Measurements from ENCODE around the gene SLC7A1.
"Not testable (repeated sequence)": the region's sequence is repeated elsewhere in the genome, so short reads cannot be mapped to it uniquely, and the experiment has no call there.

The SLC7A1 gene

DNA sequence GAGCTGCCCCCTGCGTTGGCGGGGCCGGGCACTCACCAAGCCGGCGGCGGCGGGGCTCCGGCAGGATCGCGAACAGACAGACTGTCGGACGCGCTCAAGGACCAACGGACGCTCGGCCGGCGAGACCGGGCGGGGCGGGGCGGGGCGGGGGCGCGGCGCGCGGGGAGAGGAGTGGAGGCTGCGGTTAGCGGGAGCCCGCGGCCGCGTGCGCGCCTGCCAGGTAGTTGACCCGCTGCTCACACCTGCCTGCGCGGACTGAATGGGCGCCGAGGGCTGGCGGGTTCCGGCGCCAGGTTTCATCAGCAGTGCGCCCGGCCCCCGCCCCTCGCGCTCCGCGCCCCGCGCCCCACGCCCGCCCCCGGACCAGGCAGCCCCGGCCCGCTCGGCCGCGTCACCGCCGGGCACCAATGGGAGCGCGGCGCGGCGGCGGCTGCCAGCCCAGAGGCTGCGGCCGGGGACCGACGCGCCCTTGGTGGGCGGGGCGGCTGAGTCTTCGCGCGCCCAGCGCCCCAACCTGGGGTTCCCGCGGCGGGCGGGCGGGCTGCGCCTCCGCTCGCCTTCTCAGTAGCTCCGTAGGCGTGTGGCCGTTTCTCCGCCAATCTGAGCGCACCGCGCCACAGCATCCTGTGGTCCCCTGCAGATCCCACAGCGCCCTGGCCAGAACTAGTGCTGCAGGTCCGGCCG, at the start of gene SLC7A1:
SLC7A1 (minus strand) TSS at position 309 of the 684 bp plus-strand sequence. CDS start 59,500 bp downstream, outside the sequence.
- no peaks in the 10 kb centered on the region for H3K9me3 Mint-ChIP-seq
- H3K27me3 Mint-ChIP-seq: peaks cover 12% of the 10 kb centered on the region
- H3K4me1 Mint-ChIP-seq: peaks cover 46% of the 10 kb centered on the region
- peak within 1 kb of the TSS; percentile 95 to 99 for H3K27ac Mint-ChIP-seq
- peak; percentile 89 to 92 for DNase-seq
- peak within 1 kb of the TSS; percentile 90 to 93 for H3K4me3 Mint-ChIP-seq
- ATAC-seq: peak; percentile 89

DNA sequence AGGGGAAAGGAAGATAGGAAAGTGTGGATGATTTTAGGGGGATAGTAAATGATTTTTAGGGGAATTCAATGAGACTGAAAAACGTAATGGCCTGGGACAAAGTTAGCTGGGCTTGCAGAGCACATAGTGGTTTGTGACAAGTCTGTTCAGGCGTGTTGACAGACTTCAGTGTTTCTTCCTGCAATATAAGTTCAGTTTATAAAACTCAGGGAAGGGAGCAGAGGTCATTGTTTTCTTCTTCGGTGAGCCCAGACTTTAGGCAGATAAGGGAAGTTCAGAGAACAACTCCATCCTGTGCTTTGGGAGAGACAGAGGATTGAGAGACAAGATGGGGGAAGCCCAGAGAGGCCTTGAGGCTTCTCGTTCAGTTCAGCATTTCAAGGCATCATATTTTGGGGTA, 45.2 kb upstream of the SLC7A1 start:
- peaks cover 11% of the 10 kb centered on the region for H3K27me3 Mint-ChIP-seq
- no peak overlapping the region for H3K27ac Mint-ChIP-seq
- DNase-seq: no peak
- H3K4me1 Mint-ChIP-seq: no peaks in the 10 kb centered on the region
- H3K9me3 Mint-ChIP-seq: peaks cover 0 to 9% of the 10 kb centered on the region in 2 donors
- H3K4me3 Mint-ChIP-seq: no peak overlapping the region
- ATAC-seq: no peak

DNA sequence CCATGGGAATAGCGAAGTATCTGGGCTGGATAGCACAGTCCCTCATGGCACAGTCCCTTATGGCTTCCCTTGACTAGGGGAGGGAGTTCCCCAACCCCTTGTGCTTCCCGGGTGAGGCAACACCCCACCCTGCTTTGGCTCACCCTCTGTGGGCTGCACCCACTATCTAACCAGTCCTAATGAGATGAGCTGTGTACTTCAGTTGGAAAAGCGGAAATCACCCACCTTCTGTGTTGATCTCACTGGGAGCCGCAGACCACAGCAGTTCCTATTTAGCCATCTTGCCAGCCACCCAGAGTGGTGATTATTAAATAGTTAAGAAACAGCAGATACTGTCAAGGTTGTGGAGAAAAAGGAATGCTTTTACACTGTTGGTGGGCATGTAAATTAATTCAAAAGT, 41.3 kb upstream of the SLC7A1 start:
- Mint-ChIP-seq H3K27me3 (peaks cover 47% of the 10 kb centered on the region), H3K9me3 (peaks cover 0 to 16% of the 10 kb centered on the region in 2 donors)
- not testable (repeated sequence) for ATAC-seq

DNA sequence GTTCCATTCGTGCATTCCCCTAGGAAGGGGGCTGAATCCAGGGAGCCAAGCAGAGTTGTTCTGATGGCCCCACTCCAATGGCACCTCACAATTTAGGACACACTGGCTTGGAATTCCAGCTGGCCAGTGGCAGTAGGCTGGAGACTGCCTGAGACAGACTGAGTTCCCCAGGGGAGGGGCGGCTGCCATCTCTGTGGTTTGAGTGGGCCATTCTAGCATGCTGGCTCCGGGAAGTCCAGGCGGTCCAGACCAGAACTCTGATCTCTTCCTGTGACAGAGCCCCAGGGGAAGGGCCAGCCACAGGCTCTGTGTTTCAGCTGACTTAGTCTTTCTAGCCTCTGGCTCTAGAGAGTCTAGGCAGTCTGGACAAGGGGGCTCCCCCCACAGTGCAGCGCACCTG, 29.5 kb upstream of the SLC7A1 start:
- Mint-ChIP-seq H3K27me3 (peaks cover 35% of the 10 kb centered on the region), H3K4me1 (no peaks in the 10 kb centered on the region), H3K27ac (peak overlapping the region in 1 of 2 donors; percentile 9), H3K9me3 (no peaks in the 10 kb centered on the region), H3K4me3 (no peak overlapping the region)
- no peak for DNase-seq
- ATAC-seq: no peak

More for the DNA sequence above, 41.3 kb upstream of the SLC7A1 start:
- H3K27ac Mint-ChIP-seq, DNase-seq, H3K4me1 Mint-ChIP-seq, H3K4me3 Mint-ChIP-seq: not testable (repeated sequence)

DNA sequence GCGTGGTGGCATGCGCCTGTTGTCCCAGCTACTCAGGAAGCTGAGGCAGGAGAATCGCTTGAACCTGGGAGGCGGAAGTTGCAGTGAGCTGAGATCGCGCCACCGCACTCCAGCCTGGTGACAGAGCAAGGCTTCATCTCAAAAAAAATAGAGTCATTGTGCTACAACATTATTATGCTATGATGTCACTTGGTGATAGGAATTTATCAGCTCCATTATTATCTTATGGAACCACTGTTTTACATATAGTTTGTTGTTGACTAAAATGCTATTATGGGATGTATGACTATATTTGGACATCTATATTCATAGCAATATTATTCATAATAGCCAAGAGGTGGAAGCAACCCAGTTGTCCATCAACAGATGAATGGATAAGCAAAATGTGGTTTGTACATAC, 26.4 kb upstream of the SLC7A1 start:
- no peaks in the 10 kb centered on the region for H3K4me1 Mint-ChIP-seq
- no peak overlapping the region for H3K4me3 Mint-ChIP-seq
- DNase-seq (no peak), ATAC-seq (no peak)
- peaks cover 35% of the 10 kb centered on the region for H3K27me3 Mint-ChIP-seq
- H3K27ac Mint-ChIP-seq: no peak overlapping the region
- peaks cover 0 to 4% of the 10 kb centered on the region in 2 donors for H3K9me3 Mint-ChIP-seq

DNA sequence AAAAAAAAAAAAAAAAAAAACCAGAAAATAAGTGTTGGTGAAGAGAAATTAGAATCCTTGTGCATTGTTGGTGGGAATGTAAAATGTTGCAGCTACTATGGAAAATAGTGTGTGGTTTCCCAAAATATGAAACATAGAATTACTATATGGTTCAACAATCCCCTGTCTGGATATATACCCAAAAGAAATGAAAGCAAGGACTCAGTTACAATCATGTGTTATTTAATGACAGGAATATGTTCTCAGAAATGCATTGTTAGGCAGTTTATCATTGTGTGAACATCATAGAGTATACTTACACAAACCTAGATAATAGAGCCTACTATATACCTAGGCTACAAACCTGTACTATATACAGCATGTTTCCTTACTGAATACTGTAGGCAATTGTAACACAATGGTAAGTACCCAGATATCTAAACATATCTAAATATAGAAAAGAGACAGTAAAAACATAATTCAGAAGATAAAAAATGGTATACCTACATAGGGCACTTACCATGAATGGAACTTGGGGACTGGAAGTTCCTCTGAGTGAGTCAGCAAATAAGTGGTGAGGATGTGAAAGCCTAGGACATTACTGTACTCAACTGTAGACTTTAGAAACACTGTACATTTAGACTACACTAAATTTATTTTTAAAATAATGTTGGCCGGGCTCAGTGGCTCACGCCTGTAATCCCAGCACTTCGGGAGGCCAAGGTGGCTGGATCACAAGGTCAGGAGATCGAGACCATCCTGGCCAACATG, 25.7 kb upstream of the SLC7A1 start:
- Mint-ChIP-seq H3K4me1 (no peaks in the 10 kb centered on the region), H3K27ac (no peak overlapping the region), H3K4me3 (no peak overlapping the region), H3K9me3 (peaks cover 0 to 10% of the 10 kb centered on the region in 2 donors), H3K27me3 (peaks cover 35% of the 10 kb centered on the region)
- ATAC-seq (no peak), DNase-seq (no peak)

DNA sequence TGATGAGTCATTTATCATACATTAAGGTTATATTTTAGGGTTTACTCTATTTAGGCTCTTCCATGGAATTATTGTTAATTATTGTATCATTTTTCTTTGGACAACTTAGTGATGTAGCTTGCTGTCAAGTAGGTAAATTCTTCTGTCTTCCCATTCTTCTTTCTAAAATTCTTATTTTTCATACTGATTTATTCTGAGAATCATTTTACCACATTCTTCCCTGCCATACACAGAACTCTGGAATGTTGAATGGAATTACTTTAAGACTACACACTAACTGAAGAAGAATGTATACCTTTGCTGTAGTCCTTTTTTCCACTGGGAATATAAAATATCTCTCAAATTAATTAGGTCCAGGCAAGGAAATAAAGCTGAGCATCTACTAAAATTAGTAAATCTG, 24.5 kb upstream of the SLC7A1 start:
- no peak for ATAC-seq
- no peak overlapping the region for H3K4me3 Mint-ChIP-seq
- H3K9me3 Mint-ChIP-seq: peaks cover 0 to 11% of the 10 kb centered on the region in 2 donors
- DNase-seq: no peak
- H3K27me3 Mint-ChIP-seq: peaks cover 35% of the 10 kb centered on the region
- no peak overlapping the region for H3K27ac Mint-ChIP-seq
- no peaks in the 10 kb centered on the region for H3K4me1 Mint-ChIP-seq

DNA sequence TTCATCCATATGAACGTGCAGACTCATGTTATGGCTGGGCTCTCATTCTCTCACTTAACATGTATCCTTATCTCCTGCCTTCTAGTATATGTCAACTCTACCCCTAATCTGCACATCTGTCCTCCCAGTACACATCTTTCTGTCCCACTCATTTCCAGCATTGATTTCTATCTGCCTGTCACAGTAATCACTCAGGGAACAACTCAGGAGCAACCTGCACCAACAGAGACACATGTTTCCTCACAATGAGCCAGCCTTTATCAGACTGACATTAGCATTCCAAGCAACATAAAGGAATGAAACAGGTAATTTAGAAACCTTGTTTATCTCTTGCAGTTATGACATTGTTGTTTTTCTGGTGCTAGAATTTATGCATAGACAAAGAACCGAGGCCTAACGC, 17.6 kb upstream of the SLC7A1 start:
- no peak for ATAC-seq
- Mint-ChIP-seq H3K27me3 (peaks cover 71% of the 10 kb centered on the region), H3K27ac (no peak overlapping the region), H3K9me3 (peaks cover 0 to 8% of the 10 kb centered on the region in 2 donors), H3K4me1 (no peaks in the 10 kb centered on the region), H3K4me3 (no peak overlapping the region)
- DNase-seq: no peak

DNA sequence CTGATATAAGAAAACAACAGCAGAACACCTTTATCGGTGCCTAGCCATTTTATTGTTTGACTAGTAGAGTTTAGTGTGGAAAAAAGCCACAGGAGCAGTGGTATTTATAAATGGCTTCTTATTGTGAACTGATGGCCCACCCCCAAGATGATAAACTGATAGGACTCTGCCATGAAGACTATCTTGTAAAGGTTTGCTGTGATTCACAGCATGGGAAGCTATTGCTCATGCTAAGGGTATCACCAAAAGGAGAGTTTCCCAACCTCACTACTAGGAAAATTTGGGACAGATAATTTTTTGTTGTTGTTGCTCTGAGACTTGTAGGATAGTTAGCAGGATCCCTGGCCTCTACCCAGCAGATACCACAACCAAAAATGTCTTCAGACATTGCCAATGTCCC, 12.0 kb upstream of the SLC7A1 start:
- peaks cover 40% of the 10 kb centered on the region for H3K27me3 Mint-ChIP-seq
- DNase-seq (no peak), ATAC-seq (no peak)
- H3K4me1 Mint-ChIP-seq: no peaks in the 10 kb centered on the region
- H3K27ac Mint-ChIP-seq: no peak overlapping the region
- no peak overlapping the region for H3K4me3 Mint-ChIP-seq
- H3K9me3 Mint-ChIP-seq: no peaks in the 10 kb centered on the region

DNA sequence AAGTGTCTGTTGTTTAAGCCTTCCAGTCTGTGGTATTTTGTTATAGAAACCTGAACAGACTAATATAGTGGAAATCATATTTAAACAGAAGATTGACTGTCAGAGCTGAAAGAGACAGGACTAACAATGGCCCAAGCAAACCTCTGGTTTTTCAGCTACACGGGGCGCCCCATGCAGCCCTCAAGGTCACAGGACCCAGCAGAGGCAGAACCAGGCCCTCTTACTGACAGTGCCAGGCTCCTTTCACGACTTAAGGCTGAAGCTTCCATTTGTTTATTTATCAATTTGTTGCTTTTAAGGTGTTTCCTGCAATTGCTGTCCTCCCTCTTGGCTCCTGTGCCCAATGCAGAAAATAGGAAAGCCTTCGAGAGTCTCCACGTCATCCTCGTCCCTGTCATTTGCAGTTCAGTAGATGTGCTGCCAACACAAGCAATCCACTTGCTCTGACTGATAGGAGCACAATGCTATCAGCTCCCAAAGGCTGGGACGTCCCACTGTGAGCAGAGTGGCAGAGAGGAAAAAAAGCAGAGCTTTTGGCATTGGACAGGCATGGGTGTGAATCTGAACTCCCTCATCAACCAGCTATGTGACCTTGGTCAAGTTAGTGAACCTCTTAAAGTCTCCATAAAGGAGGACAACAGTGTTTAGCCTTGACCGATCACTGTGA, 10.5 kb upstream of the SLC7A1 start:
- Mint-ChIP-seq H3K4me1 (no peaks in the 10 kb centered on the region), H3K27ac (no peak overlapping the region)

DNA sequence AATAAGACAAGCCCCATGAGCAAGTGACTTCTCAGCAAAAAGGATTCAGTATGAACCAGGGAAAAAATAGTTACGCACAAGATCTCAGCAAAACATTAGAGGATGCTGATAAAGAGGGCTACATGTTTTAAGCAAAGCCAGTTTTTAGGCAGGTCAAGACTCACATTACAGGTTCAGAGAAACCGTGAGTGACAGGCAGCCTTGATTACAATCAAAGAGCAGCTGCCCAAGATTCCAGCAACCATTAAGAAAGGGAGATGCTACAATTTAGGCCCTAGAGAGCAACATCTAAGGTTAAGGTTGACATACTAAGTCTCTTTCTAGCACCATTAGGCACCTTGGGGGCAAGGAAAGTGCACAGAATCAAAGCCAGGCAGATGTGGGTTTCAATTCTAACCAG, 2.8 kb upstream of the SLC7A1 start:
- no peak overlapping the region for H3K4me3 Mint-ChIP-seq
- H3K9me3 Mint-ChIP-seq: no peaks in the 10 kb centered on the region
- DNase-seq: no peak
- no peak for ATAC-seq
- H3K4me1 Mint-ChIP-seq: peaks cover 22% of the 10 kb centered on the region
- H3K27me3 Mint-ChIP-seq: peaks cover 30% of the 10 kb centered on the region
- no peak overlapping the region for H3K27ac Mint-ChIP-seq

More for the DNA sequence above, 10.5 kb upstream of the SLC7A1 start:
- H3K4me3 Mint-ChIP-seq: no peak overlapping the region
- no peak for ATAC-seq
- no peak for DNase-seq
- H3K9me3 Mint-ChIP-seq: no peaks in the 10 kb centered on the region
- H3K27me3 Mint-ChIP-seq: peaks cover 31% of the 10 kb centered on the region

DNA sequence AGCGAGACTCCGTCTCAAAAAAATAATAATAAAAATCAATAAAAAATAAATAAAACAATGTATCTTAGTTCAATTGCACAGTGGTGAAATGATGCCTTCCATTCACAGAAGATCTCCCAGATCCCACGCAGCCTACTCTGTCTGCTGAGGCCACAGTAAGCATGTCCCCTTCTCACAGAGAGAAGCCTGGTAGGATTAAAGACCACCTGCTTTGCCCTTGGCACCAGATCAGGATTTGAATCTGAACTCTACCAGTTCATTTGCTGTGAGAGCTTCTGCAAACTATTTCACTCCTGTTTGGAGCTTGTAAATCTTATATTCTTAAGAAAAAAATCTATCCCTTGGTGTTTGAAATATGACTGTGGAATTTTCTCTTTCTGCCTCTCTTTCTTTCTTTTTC, 2.2 kb upstream of the SLC7A1 start:
- H3K4me3 Mint-ChIP-seq: no peak overlapping the region
- DNase-seq: no peak

DNA sequence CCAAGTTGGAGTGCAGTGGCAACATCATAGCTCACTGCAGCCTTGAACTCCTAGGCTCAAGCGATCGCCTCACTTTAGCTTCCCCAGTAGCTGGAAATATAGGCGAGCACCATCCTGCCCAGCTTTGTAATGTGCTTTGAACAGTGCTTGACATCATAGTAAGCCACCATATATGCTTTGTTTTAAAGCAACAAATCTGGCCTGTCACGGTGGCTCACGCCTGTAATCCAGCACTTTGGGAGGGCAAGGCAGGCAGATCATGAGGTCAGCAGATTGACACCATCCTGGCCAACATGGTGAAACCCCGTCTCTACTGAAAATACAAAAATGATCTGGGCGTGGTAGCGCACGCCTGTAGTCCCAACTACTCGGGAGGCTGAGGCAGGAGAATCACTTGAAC, 1.8 kb upstream of the SLC7A1 start:
- Mint-ChIP-seq H3K9me3 (no peaks in the 10 kb centered on the region), H3K4me1 (peaks cover 32% of the 10 kb centered on the region), H3K4me3 (no peak overlapping the region), H3K27ac (no peak overlapping the region), H3K27me3 (peaks cover 19% of the 10 kb centered on the region)
- DNase-seq: no peak
- no peak for ATAC-seq

More for the DNA sequence above, 2.2 kb upstream of the SLC7A1 start:
- ATAC-seq: no peak
- no peak overlapping the region for H3K27ac Mint-ChIP-seq
- no peaks in the 10 kb centered on the region for H3K9me3 Mint-ChIP-seq
- H3K4me1 Mint-ChIP-seq: peaks cover 28% of the 10 kb centered on the region
- H3K27me3 Mint-ChIP-seq: peaks cover 23% of the 10 kb centered on the region

DNA sequence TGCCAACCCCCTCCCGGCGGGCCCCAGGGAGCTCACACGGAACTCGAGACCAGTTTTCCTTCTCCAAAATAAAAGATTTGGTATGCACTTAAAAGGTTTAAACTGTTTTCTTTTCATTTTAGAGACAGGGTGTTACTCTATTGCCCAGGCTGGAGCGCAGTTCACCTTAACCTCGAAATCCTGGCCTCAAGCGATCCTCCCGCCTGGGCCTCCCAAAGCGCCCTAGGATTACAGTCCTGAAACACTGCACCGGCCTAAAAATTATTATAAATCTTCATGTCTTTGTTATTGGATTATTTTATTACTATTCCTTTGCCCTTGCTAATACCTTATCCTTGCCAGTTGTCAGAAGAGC, 553 bp upstream of the SLC7A1 start:
- H3K9me3 Mint-ChIP-seq: no peaks in the 10 kb centered on the region
- peaks cover 15% of the 10 kb centered on the region for H3K27me3 Mint-ChIP-seq
- H3K27ac Mint-ChIP-seq: peak overlapping the region; percentile 93 to 97
- ATAC-seq (no peak), DNase-seq (no peak)
- H3K4me3 Mint-ChIP-seq: peak overlapping the region; percentile 82 to 93
- H3K4me1 Mint-ChIP-seq: peaks cover 45% of the 10 kb centered on the region

DNA sequence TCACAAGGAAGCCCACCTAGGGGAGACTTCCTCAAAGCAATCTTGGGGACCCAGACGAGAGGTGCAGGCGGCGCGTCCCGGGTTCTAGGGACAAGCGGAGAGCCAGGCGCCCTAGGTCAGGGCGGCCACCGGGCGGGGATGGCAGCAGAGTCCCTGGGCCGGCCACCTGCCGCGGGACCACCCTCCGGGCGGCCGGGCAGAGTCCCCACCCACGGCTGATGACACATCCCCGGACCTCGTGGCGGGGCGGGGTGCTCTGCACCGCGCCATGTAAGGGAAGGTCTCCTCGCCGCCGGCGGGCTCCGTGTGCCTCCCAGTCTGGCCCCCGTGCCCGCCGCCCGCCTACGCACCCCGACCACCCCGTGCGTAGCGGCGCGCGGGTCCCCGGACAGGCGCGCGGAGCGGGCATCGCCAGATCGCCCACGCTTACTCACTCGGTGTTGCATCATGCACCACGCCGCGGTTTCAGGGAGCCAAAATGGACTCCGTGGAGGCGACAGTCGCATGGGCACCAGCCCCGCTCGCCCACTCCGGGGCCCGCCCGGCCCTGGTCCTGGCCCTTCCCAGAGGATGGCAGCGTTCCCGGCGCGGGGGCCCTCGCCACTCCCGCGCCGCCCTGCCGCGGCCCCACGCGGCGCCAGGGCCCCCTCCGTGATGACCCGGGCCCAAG, 643 bp downstream of the SLC7A1 start:
- peaks cover 8% of the 10 kb centered on the region for H3K27me3 Mint-ChIP-seq
- peak overlapping the region; percentile 95 to 99 for H3K27ac Mint-ChIP-seq
- peaks cover 53% of the 10 kb centered on the region for H3K4me1 Mint-ChIP-seq
- no peaks in the 10 kb centered on the region for H3K9me3 Mint-ChIP-seq
- ATAC-seq (peak; percentile 65), DNase-seq (peak; percentile 84)
- peak overlapping the region; percentile 88 to 90 for H3K4me3 Mint-ChIP-seq

Measured in stimulated activated naive CD8-positive, alpha-beta T cell treated with anti-CD3 and anti-CD28 coated beads, Interleukin-15, amount 100 ng/mL, for 72 hours (primary cell).